Activated CD8-positive, alpha-beta memory T cell treated with anti-CD3 and anti-CD28 coated beads, Interleukin-2, amount 50 U/mL, for 48 hours (primary cell): ENCODE results near the gene CCT8L2.
"Not testable (repeated sequence)": the region's sequence is repeated elsewhere in the genome, so short reads cannot be mapped to it uniquely, and the experiment has no call there.

Experiments used
- DNase-seq: peaks from one replicate; pipeline ENCODE4 v3.0.0-alpha.2; 2020

CCT8L2 gene

DNA sequence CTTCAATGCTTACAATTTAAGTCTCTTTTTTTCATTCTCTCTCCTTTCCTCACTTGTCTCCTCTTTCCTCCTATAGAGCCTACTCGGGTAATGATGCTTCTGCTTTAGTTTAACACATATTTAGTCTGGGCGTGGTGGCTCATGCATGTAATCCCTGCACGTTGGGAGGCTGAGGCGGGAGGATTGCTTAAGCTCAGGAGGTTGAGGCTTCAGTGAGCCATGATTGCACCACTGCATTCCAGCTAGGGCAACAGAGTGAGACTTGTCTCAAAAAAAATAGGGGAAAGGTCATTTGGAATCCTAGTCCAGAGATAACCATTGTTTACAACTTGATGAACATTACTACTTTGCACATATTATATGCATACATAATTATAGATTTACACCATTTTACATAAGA is 1.4 kb upstream of the CCT8L2 start:
- DNase-seq = no peak

DNA sequence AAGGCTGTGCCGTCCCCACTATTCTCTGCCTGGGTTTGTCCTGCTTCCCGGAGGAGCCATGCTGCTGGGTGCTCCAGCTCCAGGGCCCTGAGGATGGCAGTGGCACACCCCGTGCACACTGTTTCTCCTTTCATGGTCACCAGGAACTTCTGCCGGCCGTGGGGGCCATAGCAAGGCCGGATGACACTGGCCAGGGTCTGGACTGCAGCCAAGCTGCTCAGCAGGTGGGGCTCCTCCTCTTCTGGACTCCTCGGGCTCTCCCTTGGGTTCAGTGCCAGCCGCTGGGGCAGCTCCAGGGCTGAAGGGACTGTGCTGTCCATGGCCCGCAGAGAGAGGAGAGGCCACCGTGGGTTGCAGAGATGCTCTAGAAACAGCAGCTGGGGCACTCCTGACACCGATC is 379 bp downstream of the CCT8L2 start:
- not testable (repeated sequence) for DNase-seq

DNA sequence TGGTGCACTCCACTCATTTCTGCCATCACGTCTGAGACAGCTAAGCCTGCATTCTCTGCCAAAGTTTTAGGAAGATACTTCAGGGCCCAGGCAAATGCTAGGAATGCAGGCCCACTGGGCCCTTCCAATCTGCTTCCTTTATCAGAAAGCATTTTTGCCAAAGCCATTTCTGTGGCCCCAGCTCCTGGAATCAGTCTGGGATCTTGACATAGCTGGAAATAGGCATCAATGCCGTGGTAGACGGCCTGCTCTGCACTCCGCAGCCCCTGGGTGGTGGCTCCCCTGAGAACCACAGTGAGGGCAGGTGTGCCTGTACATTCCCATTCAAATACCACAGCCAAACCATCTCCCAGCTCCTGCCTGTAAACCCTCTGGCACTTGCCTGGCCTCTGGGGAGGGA is 1.5 kb downstream of the CCT8L2 start:
- DNase-seq = not testable (repeated sequence)

DNA sequence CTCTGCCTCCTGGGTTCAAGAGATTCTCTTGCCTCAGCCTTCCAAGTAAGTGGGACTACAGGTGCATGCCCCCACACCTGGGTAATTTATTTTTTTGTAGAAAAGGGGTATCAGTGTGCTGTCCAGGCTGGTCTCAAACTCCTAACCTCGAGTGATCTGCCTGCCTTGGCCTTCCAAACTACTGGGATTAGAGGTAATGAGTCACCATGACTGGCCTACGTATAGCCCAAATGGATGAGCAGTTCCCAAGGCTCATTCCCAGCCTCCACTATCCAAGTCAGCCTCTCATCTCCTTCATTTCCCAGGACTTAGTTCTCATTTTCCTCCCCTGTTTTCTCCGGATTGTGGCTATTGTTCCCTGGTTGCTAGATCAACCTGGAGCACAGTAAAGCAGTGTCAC is 5.6 kb downstream of the CCT8L2 start:
- no peak for DNase-seq

DNA sequence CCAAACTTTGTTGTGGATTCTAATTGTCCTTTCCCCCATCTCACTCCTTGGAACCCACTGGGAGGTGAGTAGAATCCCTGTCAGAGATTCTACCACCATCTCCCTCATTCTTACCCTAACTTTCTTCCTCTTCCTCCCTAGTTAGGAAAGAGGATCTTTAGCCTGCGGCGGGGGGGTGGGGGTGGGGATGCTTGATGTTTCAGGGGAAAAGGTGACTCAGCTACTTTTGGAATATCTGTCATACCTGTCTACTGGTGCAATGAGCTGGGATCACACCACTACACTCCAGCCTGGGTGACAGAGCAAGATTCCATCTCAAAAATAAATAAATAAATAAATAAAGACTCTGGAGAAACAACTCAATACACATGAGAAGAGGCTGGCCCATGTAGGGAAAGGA is 6.4 kb downstream of the CCT8L2 start:
- no peak for DNase-seq

DNA sequence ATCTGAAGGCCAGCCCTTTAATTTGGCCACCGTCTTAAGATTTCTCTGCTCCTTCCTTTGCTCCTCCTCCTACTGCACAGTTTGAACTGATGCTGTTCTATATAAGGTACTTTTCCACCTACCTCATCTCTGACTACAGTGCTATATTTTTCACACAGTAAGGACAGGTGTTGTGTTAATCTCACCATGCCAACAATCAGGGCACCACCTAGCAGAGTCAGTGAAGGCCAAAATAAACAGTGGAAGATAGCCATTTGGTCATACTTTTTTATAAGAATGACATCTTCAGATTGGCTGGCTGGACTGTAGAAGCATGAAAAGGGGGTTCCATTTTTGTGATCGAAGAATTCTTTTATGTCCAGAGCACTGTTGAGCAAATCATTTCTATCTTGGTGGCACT is 11.7 kb downstream of the CCT8L2 start:
- not testable (repeated sequence) for DNase-seq

DNA sequence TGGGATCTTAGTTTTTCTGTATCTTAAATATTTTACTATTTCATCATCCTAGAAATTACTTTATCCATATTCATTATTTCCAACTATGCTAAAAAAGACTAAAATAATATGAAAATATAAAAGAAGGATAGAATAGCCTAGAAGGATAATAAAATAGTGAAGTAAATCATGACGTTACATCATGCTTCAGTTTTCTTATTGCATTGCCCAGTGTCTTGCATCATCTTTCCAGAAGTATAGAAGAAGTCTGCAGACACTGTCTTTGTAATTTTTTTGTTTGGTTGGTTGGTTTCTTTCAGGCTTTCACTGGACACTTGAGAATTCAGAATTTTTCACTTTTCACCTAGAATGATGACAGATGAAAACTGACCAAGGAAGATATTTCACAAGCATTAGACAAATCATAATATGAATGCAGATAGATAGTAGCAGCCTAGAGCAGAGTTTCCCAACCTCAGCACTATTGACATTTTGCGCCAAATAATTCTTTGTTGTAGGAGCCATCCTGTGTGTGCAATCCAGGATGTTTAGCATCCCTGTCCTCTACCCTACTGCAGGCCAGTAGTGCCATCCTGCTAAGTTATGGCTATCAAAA is 23.3 kb downstream of the CCT8L2 start:
- not testable (repeated sequence) for DNase-seq

DNA sequence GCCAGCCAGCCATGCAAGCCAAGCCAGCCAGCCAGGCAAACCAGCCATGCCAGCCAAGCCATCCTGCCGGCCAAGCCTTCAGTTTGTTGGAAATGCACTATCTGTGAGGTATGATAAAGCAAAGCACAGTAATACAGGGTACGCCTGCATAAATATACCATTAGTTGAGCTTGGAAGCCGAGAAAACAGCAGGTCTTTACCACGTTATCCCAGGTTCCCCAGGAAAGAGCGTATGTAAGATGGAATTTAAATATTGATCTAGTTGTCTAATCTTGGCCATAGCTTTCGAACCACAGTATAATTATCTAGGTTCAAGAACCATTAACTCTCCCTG is 24.2 kb downstream of the CCT8L2 start:
- no peak for DNase-seq

DNA sequence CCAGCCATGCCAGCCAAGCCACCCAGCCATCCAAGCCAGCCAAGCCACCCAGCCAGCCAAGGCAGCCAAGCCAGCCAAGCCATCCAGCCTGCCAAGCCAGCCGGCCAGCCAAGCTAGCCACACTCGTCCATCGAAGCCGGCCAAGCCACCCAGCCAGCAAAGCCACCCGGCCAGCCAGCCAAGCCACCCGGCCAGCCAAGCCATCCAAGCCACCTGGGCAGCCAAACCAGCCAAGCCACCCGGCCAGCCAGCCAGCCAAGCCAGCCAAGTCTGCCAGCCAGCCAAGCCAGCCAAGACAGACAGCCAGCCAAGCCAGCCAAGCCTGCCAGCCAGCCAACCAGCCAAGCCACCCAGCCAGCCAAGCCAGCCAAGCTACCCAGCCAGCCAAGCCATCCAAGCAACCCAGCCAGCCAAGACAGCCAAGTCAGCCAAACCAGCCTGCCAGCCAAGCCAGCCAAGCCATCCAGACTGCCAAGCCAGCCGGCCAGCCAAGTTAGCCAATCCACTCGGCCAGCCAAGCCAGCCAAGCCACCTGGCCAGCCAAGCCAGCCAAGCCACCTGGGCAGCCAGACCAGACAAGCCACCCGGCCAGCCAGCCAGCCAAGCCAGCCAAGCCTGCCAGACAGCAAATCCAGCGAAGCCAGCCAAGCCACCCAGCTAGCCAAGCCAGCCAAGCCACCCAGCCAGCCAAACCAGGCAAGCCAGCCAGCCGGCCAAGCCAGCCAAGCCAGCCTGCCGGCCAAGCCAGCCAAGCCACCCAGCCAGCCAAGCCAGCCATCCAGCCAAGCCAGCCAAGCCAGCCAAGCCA is 24.8 kb downstream of the CCT8L2 start:
- DNase-seq = not testable (repeated sequence)

DNA sequence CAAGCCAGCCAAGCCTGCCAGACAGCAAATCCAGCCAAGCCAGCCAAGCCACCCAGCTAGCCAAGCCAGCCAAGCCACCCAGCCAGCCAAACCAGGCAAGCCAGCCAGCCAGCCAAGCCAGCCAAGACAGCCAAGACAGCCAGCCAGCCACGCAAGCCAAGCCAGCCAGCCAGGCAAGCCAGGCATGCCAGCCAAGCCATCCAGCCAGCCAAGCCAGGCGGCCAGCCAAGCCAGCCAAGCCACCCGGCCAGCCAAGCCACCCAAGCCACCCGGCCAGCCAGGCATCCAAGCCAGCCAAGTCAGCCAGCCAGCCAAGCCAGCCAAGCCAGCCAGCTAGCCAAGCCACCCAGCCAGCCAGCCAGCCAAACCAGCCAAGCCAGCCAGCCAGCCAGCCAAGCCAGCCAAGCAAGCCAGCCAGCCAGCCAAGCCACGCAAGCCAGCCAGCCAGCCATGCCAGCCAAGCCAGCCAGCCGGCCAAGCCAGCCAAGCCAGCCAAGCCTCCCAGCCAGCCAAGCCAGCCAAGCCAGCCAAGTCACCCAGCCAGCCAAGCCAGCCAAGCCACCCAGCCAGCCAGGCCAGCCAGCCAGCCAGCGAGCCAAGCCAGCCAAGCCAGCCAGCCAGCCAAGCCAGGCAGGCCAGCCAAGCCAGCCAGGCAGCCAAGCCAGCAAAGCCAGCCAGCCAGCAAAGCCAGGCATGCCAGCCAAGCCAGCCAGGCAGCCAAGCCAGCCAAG is 26.0 kb downstream of the CCT8L2 start:
- not testable (repeated sequence) for DNase-seq

DNA sequence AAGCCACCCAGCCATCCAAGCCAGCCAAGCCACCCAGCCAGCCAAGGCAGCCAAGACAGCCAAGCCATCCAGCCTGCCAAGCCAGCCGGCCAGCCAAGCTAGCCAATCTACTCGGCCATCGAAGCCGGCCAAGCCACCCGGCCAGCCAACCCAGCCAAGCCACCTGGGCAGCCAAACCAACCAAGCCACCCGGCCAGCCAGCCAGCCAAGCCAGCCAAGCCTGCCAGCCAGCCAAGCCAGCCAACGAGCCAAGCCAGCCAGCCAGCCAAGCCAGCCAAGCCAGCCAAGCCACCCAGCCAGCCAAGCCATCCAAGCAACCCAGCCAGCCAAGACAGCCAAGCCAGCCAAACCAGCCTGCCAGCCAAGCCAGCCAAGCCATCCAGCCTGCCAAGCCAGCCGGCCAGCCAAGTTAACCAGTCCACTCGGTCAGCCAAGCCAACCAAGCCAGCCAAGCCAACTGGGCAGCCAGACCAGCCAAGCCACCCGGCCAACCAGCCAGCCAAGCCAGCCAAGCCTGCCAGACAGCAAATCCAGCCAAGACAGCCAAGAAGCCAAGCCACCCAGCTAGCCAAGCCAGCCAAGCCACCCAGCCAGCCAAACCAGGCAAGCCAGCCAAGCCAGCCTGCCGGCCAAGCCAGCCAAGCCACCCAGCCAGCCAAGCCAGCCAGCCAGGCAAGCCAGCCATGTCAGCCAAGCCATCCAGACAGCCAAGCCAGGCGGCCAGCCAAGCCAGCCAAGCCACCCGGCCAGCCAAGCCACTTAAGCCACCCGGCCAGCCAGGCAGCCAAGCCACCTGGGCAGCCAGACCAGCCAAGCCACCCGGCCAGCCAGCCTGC is 26.8 kb downstream of the CCT8L2 start:
- DNase-seq = not testable (repeated sequence)

DNA sequence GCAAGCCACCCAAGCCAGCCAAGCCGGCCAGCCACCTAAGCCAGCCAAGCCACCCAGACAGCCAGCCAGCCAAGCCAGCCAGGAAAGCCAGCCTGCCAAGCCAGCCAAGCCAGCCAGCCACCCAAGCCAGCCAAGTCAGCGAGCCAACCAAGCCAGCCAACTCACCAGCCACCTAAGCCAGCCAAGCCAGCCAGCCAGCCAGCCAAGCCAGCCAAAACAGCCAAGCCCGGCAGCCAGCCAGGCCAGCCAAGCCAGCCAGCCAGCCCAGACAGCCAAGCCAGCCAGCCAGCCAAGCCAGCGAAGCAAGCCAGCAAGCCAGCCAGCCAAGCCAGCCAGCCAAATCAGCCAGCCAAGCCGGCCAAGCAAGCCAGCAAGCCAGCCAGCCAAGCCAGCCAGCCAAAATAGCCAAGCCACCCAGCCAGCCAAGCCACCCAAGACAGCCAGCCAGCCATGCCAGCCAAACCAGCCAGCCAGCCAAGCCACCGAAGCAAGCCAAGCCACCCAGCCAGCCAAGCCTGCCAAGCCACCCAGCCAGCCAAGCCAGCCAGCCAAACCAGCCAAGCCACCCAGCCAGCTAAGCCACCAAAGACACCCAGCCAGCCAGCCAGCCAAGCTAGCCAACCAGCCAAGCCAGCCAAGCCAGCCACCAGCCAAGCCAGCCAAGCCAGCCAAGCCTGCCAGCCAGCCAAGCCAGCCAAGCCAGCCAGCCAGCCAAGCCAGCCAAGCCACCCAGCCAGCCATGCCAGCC is 27.6 kb downstream of the CCT8L2 start:
- not testable (repeated sequence) for DNase-seq

DNA sequence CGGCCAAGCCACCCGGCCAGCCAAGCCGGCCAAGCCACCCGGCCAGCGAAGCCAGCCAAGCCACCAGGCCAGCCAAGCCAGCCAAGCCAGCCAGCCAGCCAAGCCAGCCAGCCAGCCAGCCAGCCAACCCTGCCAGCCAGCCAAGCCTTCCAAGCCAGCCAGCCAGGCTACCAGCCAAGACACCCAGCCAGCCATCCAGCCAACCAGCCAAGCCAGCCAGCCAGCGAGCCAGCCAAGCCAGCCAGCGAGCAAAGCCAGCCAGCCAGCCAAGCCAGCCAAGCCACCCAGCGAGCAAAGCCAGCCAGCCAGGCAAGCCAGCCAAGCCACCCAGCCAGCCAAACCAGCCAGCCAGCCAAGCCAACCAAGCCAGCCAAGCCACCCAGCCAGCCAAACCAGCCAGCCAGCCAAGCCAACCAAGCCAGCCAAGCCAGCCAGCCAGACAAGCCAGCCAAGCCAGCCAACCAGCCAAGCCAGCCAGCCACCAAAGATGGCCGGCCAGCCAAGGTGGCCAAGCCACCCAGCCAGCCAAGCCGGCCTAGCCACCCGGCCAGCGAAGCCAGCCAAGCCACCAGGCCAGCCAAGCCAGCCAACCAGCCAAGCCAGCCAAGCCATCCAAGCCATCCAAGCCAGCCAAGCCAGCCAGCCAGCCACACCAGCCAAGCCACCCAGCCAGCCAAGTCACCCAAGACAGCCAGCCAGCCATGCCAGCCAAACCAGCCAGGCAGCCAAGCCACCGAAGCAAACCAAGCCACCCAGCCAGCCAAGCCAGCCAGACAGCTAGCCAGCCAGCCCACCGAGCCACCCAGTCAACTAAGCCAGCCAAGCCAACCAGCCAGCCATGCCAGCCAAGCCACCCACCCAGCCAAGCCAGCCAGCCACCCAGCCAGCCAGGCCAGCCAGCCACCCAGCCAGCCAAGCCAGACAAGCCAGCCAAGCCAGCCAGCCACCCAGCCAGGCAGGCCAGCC is 28.8 kb downstream of the CCT8L2 start:
- no peak for DNase-seq

DNA sequence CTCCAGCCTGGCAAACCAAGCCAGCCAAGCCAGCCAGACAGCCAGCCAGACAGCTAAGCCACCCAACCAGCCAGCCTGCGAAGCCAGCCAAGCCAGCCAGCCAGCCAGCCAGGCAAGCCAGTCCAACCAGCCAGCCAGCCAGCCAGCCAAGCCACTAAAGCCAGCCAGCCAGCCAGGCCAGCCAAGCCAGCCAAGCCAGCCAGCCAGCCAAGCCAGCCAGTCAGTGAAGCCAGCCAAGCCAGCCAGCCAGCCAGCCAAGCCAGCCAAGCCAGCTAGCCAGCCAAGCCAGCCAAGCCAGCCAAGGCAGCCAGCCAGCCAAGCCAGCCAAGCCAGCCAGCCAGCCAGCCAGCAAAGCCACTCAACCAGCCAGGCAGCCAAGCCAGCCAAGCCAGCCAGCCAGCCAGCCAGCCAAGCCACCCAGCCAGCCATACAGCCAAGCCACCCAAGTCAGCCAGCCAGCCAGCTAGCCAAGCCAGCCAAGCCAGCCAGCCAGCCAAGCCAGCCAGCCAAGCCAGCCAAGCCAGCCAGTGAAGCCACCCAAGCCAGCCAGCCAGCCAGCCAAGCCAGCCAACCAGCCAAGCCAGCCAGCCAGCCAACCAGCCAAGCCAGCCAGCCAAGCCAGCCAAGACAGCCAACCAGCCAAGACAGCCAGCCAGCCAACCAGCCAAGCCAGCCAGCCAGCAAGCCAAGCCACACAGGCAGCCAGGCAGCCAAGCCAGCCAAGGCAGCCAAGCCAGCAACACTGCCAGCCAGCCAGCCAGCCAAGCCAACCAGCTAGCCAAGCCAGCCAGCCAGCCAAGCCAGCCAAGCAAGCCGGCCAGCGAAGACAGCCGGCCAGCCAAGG is 29.7 kb downstream of the CCT8L2 start:
- no peak for DNase-seq

DNA sequence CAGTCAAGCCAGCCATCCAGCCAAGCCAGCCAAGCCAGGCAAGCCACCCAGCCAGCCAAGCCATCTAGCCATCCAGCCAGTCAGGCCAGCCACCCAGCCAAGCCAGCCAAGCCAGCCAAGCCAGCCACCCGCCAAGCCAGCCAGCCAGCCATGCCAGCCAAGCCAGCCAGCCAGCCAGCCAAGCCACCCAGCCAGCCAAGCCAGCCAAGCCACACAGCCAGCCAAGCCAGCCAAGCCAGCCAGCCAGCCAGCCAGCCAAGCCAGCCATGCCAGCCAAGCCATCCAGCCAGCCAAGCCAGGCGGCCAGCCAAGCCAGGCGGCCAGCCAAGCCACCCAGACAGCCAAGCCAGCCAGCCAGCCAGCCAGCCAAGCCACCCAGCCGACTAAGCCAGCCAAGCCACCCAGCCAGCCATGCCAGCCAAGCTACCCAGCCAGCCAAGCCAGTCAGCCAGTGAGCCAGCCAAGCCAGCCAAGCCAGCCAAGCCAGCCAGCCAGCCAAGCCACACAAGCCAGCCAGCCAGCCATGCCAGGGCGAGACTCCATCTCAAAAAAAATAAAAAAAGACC is 31.4 kb downstream of the CCT8L2 start:
- DNase-seq = not testable (repeated sequence)

DNA sequence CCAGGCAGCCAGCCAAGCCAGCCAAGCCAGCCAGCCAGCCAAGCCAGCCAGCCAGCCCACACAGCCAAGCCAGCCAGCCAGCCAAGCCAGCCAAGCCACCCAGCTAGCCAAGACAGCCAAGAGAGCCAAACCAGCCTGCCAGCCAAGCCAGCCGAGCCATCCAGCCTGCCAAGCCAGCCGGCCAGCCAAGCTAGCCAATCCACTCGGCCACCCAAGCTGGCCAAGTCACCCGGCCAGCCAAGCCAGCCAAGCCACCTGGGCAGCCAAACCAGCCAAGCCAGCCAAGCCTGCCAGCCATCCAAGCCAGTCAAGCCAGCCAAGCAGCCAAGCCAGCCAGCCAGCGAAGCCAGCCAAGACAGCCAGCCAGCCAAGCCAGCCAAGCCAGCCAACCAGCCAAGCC is 32.0 kb downstream of the CCT8L2 start:
- DNase-seq = not testable (repeated sequence)

DNA sequence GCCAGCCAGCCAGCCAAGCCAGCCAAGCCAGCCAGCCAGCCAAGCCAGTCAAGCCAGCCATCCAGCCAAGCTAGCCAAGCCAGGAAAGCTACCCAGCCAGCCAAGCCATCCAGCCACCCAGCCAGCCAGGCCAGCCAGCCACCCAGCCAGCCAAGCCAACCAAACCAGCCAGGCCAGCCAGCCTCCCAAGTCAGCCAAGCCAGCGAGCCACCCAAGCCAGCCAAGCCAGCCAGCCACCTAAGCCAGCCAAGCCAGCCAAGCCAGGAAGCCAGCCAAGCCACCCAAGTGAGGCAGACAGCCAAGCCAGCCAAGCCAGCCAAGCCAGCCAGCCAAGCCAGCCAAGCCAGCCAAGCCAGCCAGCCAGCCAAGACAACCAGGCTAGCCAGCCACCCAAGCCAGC is 32.6 kb downstream of the CCT8L2 start:
- DNase-seq = not testable (repeated sequence)

DNA sequence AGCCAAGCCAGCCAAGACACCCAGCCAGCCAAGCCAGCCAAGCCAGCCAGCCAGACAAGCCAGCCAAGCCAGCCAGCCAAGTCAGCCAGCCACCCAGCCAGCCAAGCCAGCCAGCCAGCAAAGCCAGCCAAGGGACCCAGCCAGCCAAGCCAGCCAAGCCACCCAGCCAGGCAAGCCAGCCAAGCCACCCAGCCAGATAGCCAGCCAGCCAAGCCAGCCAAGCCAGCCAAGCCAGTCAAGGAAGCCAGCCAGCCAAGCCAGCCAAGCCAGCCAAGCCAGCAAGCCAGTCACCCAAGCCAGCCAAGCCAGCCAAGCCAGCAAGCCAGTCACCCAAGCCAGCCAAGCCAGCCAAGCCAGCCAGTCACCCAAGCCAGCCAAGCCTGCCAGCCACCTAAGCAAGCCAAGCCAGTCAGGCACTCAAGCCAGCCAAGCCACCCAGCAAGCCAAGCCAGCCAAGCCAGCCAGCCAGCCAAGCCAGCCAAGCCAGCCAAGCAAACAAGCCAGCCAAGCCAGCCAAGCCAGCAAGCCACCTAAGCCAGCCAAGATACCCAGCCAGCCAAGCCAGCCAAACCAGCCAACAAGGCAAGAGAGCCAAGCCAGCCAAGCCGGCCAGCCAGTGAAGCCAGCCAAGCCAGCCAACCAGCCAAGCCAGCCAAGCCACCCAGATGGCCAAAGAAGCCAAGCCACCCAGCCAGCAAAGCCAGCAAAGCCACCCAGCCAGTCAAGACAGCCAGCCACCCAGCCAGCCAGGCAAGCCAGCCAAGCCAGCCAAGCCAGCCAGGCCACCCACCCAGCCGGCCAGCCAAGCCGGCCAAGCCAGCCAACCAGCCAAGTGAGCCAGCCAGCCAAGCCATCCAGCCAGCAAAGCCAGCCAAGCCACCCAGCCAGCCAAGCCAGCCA is 33.3 kb downstream of the CCT8L2 start:
- DNase-seq = no peak
